HG03159 (cell line): Measurements from ENCODE around the gene ELL.
A peak's percentile ranks its signal among the peaks of the same experiment; 100 is the strongest.
"Not testable (repeated sequence)": the region's sequence is repeated elsewhere in the genome, so short reads cannot be mapped to it uniquely, and the experiment has no call there.

Experiments used
- ATAC-seq: cut with Tn5 transposase; IDR thresholded peaks from one replicate; pipeline ENCODE4 v1.9.1; 2021; ENCODE audit warnings: mild to moderate bottlenecking, moderate library complexity; ENCODE audit not compliant: unreplicated experiment

Gene ELL

DNA sequence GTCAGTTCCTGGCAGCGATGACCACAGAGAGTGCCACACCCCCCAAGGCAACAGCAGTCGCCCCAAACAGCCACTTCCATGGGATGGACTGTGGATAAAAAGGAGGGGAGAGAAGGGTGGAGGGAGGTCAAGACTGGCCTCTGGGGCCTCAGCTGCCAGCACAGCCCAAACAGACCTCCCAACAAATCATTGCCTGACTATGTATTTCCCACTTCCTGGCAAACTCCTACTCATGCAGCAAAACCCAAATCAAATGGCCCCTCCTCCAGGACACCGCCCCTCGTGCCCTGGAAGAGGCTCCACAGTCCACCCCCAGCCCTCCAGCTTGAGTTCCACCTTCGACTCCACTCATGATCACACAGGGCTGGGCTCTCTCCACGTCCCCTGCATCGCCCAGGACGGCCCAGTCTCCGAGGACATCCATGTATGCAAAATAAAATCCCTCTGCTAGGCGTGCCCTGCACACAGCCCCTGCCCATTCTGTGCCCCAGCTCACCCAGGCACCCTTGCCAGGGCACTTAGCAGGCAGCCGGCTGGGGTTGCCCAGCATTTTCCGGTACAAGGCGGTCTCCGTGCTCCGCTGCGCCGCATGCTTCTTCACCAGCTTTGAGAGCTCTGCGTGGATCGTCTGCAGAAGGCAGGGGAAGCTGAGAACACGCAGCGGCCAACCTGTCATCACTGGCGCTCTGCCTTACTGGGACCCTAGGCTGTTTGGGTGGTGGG is 10.5 kb upstream of the ELL start:
- ATAC-seq: no peak

DNA sequence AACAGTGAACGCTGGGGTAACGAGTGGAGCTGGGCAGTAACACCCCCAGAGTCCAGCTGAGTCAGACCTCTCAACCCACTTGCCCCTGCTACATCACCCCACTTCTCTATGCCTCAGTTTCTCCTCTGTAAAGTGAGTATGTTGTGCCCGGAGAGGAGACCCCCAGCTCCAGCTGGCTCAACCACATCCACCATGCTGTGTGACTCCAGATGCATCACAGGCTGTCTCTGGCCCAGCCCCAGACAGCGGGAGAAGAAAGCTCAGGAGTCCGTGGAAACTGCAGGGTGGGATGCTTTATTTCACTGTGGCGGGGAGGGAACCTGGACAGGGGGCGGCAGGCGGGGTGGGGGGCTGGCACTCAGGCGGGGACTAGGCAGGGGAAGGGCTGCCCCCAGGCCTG is 9.6 kb upstream of the ELL start:
- ATAC-seq: no peak

DNA sequence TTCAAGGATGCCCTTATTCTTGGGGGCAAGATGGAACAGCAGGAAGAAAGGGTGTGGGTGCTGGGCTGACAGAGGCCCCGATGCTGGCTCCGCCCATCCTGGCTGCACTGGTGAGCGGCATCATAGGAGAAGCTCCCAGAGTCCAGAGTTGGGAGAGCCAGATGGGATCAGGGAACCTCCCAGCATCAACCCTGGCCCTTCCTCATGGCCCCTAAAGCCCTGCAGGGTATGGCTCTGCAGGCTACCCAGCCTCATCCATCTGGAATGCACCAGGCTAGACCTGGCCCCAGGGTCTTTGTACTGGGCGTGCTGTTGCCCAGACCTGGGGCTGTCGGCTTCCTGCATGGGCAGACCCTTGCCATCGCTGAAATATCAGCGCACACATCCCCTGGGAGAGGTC is 7.9 kb upstream of the ELL start:
- ATAC-seq: no peak

DNA sequence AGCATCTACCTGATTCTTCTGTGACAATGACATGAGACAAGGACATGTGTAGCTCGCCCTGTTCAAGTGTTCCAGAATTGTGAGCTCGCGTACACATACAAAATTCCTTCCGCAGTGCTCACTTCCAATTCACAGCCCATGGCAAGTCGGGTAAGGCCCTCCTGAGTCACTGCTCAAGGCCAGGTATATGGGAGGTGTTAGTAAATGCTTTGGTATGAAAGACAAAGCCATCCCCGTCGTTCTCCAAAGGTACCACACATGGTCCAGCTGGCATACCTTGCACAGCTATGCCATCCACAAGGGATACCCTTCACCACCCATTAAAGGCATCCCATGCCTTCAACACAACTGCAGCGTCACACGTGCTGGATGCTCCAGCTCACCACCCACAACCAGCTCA is 4.4 kb upstream of the ELL start:
- no peak for ATAC-seq

DNA sequence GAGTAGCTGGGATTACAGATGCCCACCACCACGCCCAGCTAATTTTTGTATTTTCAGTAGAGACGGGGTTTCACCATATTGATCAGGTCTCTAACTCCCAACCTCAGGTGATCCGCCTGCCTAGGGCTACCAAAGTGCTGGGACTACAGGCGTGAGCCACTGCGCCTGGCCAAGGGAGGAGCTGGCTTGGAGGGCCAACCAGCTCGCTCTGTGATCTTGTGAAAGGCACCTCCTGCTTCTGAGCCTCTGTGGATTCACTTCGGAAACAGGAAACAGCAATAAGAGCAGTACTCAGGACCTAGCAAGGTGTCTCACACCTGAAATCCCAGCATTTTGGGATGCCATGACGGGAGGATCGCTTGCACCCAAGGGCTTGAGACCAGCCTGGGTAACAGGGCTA is 2.0 kb upstream of the ELL start:
- no peak for ATAC-seq

DNA sequence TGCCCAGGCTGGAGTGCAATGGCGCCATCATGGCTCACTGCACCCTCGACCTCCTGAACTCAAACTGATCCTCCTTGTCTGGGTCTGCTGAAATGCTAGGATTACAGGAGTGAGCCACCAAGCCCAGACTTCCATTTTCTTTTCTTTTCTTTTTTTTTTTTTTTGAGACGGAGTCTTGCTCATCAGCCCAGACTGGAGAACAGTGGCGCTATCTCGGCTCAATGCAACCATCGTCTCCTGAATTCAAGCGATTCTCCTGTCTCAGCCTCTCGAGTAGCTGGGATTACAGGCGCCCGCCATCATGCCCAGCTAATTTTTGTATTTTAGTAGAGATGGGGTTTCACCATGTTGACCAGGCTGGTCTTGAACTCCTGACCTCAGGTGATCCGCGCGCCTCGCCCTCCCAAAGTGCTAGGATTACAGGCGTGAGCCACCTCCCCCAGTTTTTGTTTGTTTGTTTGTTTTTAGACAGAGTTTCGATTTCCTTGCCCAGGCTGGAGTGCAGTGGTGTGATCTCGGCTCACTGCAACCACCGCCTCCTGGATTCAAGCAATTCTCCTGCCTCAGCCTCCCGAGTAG is 1.1 kb upstream of the ELL start:
- ATAC-seq: not testable (repeated sequence)

DNA sequence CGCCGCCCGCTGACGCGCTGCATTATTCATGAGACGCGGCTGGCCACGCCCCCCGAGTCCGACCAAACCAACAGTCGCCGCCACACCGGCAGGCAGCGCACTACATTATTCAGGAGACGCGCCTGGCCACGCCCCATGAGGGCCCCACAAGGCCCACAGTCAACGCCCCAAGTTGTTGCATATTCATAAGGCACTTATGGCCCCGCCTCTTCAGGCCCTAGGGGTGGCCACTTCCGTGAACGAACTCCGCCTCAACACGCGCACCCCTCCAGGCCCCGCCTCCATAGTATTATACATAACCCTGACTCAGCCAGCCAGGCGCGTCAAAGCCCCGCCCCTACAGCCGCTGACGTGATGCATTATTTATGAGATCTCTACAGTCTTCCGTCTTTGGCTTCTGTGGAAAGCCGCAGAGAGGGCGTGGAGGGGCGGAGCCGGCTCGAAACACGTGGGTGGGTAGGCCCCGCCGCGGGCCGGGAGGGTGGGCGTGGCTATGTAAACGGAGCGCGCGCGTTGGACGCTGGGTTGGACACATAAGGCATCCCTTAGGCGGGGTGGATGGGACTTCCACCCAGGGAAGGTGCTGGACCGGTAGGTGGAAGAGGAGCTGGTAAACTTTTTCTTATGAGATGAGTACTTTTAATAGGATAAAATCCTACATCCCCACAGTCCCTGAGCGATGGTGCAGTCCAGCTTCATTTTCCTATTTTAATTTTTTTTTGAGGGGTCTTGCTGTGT is 423 bp upstream of the ELL start:
- peak; percentile 88 for ATAC-seq

DNA sequence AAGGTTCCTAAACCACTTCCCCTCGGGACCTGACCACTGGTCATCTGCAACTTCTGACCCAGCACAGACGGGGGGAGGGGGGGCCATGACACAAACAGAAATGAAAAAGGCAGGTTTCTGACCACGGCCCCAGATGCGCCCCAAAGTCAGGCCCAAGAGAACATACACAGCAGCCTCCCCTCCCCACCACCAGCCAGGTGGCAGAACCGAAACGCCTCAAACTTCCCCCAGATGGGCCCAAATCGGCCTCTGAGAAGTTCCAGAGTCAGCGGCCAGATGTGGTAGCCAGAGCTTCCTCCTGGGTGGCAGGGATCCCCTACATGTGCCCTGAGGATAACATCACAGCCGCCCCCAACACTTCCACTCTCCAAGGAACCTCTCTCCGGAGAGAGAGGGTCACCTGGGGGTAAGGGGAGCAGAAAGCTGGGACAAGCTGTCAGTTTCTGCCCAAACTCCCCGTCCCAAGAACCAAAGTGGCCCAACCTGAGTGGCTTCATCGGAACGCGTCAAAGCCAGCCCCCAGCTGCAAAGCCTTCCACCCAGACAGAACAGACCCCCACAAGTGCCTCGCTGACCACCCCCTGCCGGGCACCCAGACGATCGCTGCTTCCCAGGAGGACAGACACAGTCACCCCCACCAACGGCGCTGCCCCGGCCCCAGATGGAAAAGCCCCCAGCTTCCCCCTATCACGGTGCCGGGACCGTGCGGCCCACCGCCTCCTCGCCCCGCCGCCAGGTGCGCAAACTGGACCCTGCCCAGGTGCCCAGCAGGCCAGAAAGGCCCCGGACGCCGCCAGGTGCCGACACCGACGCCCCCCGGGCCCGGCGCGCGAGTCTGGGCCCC is 800 bp downstream of the ELL start:
- no peak for ATAC-seq

DNA sequence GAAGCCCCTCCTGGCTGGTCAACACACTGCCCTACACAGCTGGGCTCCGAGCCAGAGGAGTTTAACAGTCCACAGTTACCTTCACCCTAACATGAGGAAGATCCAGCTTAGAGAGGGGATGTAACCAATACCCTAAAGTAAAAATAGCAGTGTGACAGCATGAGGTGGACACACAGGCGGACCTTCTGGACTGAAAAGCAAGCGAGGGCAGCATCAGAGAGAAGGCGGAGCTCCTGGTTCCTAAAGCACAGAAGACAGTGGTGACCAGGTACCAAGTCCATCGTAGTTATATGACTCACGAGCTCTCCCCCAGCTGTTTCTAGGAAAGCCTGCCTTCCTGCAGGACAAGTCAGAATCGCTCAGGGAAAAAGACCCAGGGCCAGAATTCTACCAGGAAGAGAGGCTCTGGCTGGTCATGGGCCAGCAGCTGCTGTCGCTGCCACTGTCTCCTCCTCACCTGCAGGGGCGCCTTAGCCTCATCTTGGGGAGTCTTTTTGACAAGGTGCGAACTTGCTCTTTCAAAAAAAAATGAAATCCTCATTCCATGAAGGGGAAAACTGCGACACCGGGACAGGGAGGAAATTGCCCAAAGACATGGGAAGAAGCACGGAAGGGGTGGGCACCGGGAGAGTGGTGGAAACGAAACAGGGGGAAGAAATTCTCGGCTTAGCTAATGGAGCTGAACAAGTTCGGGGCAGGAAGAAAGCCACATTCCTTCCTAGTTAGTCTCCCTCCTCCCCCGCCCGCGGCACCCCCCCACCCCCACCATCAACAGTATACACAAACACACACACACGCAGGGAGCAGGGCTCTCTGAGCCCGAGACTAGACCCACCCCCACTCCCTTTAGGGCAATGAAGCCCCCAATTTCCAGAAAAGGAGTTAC is 1.7 kb downstream of the ELL start:
- no peak for ATAC-seq

DNA sequence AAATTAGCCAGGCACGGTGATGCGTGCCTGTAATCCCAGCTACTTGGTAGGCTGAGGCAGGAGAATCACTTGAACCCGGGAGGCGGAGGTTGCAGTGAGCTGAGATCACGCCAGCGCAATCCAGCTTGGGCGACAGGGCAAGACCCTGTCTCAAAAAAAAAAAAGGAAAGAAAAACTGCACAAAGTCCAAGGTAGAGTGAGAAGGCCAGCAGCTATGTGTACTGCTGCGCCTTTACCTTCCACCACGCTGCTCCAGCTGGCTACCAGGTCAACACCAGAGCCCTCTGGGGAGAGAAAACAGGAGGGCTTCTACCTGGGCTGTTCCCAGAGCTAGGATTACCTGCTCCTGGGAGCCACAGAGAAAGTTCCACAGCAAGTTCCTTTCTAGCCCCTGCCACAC is 3.2 kb downstream of the ELL start:
- ATAC-seq: no peak

DNA sequence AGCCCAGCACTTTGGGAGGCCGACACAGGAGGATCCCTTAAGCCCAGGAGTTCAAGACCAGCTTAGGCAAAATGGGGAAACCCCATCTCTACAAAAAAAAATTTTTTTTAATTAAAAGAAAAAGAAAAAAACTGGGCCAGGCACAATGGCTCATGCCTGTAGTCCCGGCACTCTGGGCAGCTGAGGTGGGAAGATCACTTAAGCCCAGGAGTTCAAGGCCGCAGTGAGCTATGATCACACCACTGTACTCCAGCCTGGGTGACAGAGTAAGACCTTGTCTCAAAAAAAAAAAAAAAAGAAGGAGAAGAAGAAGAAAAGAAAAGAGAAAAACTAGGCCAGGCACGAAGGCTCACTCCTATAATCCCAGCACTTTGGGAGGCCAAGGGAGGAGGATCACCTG is 4.3 kb downstream of the ELL start:
- no peak for ATAC-seq

DNA sequence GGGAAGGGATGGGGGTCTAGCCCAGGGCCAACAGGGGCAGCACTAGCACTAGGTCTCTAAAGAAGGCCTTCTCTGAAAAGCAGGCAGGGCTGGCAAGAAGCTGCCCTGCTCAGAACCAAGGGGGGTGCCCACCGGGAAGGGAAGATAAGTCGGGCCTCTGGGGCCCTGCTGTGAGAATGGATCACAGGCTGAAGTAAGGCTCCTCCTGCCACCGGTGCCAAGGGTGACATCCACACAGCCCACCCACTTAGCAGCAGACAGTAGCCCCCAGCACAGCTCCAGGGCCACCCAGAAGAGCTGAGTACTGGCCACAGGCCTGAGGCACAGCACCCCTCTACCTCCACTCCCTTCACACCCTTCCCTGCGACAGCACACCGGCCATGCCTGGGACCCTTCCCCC is 5.9 kb downstream of the ELL start:
- ATAC-seq: no peak

DNA sequence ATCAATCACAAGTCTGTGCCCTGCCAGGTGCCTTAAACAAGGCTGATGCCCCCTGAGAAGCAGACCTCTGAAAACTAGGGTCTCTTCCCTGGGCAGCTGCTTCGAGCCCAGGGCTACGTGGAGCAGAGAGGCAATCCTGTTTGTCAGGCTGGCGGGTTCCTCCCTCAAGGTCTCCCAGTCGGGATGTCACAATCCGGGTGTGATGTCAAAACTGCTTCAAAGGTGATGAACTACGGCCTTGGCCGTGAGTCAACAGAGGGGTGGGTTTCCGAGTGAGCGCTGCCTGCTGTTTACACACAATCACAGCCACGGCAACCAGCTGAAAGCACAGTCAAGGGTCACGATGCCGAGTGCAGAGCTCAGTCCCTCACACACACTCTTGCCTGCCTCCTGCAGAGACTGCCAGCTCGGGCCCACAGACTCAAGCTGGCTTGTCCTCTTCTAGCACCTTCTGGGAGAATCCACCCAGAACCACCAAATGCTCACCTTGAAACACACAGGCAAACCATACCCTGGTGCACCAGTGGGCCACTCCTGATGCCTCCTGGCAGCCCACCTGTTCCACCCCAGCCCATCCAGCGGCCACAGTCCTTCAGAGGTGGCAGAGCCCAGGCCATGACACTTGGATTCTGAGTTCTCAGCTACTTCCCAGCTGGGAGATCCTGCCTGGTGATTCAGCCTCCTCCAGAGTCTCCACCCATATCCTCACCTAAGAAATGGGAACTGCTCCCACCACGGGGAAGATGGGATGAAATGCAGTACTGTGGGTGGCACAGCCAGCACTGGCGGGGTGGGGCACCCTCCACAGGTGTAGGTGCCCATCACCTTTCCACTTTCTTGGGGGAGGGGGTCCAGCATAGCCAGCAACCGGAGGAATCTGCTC is 6.8 kb downstream of the ELL start:
- ATAC-seq: no peak

DNA sequence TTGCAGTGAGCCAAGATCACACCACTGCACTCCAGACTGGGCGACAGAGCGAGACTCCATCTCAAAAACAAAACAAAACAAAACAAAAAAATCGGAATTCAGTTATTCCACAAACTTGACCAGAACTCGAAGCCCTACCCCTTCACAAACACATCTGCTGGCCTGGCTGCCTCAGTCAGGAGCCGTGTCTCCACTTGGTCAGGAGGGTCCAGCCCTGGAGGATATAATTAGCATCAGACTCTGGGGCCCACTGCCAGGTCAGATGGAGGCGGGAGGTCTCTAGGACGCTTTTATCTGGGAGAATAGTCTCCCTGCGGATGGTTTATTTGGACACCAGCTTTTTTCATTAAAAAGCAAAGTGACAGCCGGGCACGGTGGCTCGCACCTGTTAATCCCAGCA is 8.0 kb downstream of the ELL start:
- no peak for ATAC-seq

DNA sequence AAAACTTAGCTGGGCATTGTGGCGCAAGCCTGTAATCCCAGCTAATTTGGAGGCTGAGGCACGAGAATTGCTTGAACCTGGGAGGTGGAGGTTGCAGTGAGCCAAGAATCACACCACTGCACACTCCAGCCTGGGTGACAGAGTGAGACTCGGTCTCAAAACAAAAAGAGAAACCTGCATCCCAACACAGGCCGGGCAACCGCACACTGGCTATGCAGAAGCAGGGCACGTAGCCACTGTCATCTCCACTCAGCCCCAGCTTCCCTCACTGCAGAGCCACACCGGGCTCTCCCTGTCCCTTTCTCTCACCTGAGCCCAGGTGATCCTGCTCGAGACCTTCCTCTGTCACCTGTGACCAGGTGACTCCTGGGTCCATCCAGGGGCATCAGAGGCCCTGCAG is 11.7 kb downstream of the ELL start:
- no peak for ATAC-seq

DNA sequence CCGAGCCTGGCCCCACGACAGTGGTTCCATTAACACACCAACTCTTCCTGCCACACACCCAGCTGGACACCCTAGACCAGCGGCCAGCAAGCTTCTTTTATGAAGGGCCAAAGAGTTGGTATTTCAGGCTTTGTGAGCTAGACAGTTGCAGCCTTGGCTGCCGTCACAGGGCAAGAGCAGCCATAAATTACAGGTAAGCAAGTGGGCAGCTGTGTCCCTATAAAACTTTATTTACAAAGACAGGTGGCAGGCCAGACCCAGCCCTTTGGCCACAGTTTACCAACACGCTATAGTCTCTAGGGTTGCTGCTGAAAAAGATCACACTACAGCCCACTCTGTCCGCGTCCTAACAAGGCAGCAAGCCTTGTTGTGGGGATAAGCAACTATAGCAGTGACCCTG is 13.3 kb downstream of the ELL start:
- ATAC-seq: no peak

DNA sequence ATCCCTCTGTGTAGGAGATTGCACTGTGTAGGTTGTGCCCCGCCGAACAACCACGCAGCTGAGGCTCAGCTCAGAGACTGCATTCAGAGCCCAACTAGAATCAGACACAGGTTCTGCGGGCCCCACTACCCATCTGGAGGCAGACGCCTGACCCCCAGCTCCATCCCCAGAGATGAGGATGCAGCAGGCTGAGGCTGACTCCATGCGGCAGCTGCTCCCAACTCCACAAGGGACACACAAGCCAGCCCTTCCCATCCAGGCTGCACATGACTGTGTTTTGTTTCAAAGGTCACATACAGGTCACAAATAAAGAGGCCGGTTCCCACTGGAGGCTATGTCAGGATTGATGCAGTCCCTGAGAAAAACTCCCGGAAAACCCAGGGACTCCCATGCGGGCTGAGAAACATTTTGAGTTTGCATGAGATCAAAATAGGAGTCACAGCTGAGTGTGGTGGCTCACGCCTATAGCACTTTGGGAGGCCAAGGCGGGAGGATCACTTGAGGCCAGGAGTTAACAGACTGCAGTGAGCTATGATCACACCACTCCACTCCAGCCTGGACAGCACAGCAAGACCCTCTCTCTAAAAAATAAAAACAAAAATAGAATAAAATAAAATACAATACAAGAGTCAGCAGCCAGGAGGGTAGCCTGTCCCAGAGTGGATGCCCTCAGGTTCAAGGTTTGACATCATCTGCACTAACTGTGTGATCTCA is 14.0 kb downstream of the ELL start:
- no peak for ATAC-seq

DNA sequence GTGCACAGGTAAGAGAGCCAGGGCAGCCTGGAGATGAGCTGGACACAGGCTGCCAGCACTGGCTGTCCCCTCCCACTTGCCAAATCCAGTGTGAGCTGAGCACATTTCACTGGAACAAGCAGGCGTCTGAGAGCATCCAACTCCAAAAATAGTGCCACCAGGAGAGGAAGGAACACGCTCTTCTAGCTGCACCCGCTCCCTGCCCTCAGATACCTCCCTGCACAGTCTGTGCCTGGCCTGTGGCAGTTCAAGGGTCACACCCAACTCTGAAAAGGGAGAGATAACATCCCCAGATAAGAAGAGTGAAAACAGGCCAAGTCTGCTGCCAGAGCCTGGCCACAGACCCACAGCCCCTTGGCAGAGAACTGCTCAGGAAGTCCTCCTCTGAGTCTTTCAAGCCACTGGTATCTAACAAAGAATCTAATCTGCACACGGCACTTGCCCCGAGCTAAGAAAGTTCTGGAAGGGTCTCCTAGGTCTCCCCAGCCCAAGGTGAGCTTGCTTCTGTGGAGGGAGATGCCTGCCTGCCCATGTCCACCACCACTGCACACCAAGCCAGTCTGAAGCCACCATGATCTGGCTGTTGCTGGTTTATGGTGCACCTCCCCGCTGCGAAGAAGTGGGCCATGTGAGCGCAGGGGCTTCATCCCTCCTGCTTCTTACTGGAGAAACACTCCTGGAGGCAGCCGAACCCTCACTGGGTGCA is 14.7 kb downstream of the ELL start:
- no peak for ATAC-seq
